NOMO-1 treated with dmso at 0.1 percent for 144 hours (cell line): ENCODE results near the gene CLMN.

ENCODE experiments used
- DNase-seq: peaks from one replicate; lab custom pipeline; 2025; ENCODE audit not compliant: unreplicated experiment; lab: John Stamatoyannopoulos, UW

Gene CLMN

DNA sequence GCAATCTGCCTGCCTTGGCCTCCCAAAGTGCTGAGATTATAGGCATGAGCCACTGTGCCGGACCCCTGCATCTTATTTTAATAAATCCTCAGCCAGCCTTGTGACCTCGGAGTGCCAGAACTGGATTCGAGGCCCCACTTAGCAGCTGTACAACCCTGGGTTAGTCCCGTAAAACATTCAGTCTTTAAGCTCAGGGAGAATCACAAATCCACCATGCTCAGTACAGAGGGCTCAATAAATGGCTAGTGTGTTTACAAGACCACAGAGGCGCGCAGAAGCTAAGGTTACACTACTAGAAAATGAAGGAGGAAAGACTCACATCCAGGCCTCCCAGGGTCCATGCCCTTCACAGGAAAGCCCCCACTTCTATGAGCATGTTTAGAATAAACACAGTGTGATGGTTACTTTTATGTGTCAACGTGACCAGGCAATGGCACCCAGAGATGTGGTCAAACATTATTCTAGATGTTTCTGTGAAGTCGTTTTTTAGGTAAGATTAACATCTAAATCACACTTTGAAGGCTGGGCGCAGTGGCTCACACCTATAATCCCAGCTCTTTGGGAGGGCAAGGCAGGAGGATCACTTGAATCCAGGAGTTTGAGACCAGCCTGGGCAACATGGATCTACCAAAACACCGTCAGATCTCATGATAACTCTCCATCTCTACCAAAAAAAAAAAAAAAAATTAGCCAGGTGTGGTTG, 55.3 kb downstream of the CLMN start:
- no peak for DNase-seq

- DNase-seq = no peak
Measured at GRCh38 chr14:95263527-95264231, 56.0 kb downstream of the CLMN start.

- no peak for DNase-seq
Measured at GRCh38 chr14:95262511-95262891, 57.2 kb downstream of the CLMN start.

DNA sequence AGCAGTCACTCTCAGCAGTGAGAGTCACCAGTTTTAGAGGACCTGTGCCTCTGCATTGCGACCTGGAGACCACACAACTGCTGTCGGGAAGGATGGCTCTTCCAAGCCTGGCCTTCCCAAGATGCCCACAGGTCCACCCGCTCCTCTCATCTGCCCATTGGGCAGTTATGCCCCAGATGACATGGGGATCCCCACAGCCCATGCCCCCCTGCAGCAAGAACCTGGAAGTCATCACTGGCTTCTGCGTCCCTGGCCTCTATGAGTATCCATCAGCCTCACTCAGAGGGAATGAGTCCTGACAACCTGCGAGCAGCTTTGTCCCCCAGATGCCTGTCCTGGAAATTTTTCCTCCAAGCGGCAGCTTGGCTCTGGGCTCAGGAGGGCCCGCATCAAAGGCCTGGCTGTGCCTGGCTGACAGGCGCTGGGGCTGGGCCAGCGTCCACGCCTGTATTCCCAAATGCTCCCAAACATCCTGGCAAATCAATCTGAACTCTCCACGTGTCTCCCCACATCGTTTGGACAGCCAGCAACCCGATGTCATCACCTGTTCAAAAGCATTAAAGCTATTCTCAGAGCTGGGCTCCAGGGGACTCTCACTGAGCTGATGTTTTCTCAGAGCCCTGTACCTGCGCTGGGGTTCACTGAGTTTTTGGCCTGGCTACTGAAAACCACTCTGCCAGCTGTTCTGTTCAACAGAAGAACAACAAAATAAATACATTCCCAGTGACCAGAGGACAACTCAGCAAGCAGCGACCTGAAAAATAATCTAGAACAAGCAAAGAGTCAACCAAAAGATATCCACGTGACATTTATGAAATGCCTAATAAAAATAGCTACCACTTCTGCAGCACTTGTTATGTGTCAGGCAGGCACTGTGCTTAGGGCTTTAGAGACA, 57.8 kb downstream of the CLMN start:
- DNase-seq = no peak

DNA sequence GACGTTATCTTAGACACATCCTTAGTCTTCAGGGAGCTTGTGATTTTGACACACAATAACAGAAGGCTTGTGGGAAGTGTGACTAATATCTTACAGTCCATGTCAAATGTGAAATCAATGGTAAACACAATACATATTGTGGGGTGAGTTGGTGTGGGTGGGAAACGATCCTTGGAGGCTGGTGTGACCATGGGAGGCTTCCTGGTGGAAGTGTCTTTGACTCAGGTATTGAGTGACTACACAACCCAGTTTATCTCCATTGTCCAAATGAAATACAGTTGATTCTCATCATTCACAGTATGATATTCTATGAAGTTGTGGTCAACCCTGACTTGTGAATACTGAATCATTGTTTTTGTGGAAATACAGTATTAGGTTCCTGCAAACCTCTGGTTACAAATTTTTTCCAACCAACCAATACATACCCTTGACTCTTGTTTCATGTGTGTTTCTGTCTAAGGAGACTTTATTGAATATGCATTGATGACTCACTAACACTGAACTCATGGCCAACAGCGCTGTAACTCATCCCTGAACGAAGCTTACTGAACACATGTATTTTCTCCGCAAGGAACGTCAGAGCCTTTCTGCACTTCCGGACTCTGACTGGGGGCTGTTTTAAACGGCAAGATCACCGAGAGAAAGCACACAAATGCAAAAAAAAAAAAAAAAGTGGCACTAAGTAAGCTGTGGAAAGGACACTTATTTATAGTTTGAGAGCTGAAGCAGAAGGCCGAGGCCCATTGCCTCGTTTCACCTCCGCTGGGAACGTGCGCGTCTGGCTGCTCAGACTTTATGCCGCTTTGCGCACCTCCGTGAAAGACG, 59.0 kb downstream of the CLMN start:
- DNase-seq = no peak

GRCh38 chr14:95258754-95259593, 60.7 kb downstream of the CLMN start:
- no peak for DNase-seq

GRCh38 chr14:95258156-95258555, 61.6 kb downstream of the CLMN start:
- no peak for DNase-seq

DNA sequence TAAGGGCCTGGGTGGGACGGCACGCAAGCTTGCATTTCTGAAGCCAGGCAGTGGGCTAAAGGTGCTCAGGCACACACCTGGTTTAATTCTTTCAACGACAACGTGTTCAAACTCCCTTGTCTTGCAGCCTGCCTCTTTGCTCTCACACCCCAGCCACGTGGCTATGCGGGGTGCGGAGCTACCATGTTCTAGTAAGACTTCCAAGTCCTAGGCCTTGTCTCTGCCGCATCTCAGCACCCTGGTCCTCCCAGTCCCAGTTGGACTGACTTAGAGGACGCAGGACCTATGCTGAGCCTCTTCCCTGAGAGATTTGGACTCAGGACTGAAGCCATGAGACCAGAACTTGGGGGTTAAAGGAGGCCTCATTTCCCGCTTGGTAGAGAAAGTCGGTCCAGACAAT, 62.2 kb downstream of the CLMN start:
- no peak for DNase-seq

- DNase-seq = no peak
Measured at GRCh38 chr14:95256776-95257060, 63.0 kb downstream of the CLMN start.

- DNase-seq = peak; percentile 88
Measured at GRCh38 chr14:95256002-95256775, 63.5 kb downstream of the CLMN start.

GRCh38 chr14:95255487-95255886, 64.2 kb downstream of the CLMN start:
- DNase-seq = peak; percentile 94

- no peak for DNase-seq
Measured at GRCh38 chr14:95255013-95255412, 64.7 kb downstream of the CLMN start.

DNA sequence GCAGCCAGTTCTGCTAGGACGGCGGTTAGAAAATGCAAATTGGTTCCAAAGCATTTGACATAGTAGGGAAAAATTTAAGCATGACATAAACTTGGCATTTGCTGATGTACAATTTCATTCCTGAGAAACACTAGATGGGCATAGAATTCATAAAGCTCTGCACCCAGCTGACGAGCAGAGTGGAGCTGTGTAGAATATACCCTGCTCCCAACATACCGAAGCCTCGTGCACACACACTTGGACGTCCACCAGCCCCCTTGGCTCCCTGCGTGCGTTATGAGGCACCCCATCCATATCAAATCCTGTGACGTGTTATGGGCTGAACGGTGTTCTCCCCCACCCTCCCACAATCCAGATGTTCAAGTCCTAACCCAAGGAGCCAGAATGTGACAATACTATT, 65.4 kb downstream of the CLMN start:
- DNase-seq = no peak

GRCh38 chr14:95253039-95253630, 66.6 kb downstream of the CLMN start:
- DNase-seq = no peak

- DNase-seq = no peak
Measured at GRCh38 chr14:95252219-95252618, 67.5 kb downstream of the CLMN start.

GRCh38 chr14:95250936-95251335, 68.8 kb downstream of the CLMN start:
- no peak for DNase-seq

DNA sequence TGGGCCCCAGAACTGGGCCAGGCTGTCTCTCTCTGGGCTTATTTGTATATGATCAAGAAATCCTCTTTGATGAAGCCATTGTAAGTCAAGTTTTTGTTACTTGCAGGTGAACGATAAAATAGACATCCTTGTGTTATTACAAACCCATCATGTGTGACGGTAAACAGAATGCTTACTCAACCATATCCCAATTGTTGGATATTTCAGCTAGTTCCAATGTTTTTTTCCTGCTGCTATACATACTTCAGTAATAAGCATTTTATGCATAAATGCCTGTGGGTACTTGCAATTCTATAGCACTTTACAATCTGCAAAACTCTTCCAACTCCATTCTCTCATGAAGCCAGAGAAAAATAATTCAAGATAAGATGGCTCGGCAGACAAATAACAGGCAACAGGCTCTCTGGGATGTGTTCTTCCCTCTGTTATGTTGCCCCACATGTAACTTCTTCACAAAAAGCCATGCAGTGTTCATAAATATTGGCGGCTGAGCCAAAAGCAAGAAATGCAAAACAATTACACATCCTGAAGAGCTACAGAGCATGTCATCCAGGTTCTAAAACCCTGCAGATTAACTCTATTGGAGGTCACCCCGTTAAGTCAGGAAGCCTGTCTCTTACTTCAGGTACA, 69.5 kb downstream of the CLMN start:
- DNase-seq = no peak

- no peak for DNase-seq
Measured at GRCh38 chr14:95248432-95248831, 71.3 kb downstream of the CLMN start.

DNA sequence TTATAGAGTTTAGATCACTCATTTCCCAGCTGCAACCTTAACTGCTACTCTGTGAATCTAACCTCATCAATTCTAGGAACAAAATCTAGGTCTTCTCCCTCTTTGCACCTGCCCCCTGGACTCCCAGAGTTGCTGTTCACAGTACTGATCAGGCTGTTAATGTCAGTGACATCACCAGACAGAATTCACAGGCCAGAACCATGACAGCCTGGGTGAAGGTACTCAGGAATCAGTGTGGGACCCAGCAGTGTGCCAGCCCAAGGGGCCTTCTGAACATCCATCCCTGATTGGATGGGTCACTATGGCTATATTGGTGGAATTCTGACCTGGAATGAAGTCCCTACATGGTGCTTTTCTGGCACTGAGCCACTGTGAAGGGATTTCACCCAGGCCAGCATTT, 72.8 kb downstream of the CLMN start:
- DNase-seq = no peak
